ENCODE data around the gene PNMT. TPM values are rescaled to one million over a fixed set of nuclear protein-coding genes. Genes with fewer than 3 reads are reported as not detected.
A peak's percentile ranks its signal among the peaks of the same experiment; 100 is the strongest.

Gene PNMT
- total RNA-seq, 1 experiment from 2014 or later, result not detected

- DNase-seq (ENCODE audit: low spot score), result no peak
Observed at GRCh38 chr17:39669897-39670735, 1.9 kb downstream of the PNMT start.

- DNase-seq (ENCODE audit: low spot score), result no peak
Observed at GRCh38 chr17:39670746-39671145, 2.5 kb downstream of the PNMT start.

- no peak for DNase-seq (ENCODE audit: low spot score)
Observed at GRCh38 chr17:39671651-39672521, 3.6 kb downstream of the PNMT start.

- DNase-seq (ENCODE audit: low spot score), result no peak
Observed at GRCh38 chr17:39672522-39673334, 4.5 kb downstream of the PNMT start.

- DNase-seq (ENCODE audit: low spot score), result no peak
Observed at GRCh38 chr17:39673335-39674081, 5.3 kb downstream of the PNMT start.

- no peak for DNase-seq (ENCODE audit: low spot score)
Observed at GRCh38 chr17:39674179-39674578, 5.9 kb downstream of the PNMT start.

GRCh38 chr17:39674702-39675389 is 6.6 kb downstream of the PNMT start:
- no peak for DNase-seq (ENCODE audit: low spot score)

GRCh38 chr17:39675390-39676082 is 7.3 kb downstream of the PNMT start:
- DNase-seq (ENCODE audit: low spot score), result no peak

- DNase-seq (ENCODE audit: low spot score), result peak; percentile 47
Observed at GRCh38 chr17:39676198-39676819, 8.1 kb downstream of the PNMT start.

- DNase-seq (ENCODE audit: low spot score), result no peak
Observed at GRCh38 chr17:39677072-39677471, 8.8 kb downstream of the PNMT start.

- DNase-seq (ENCODE audit: low spot score), result no peak
Observed at GRCh38 chr17:39677542-39678339, 9.5 kb downstream of the PNMT start.

- DNase-seq (ENCODE audit: low spot score), result no peak
Observed at GRCh38 chr17:39678340-39679116, 10.3 kb downstream of the PNMT start.

GRCh38 chr17:39679521-39680192 is 11.4 kb downstream of the PNMT start:
- DNase-seq (ENCODE audit: low spot score), result no peak

GRCh38 chr17:39683295-39683939 is 15.2 kb downstream of the PNMT start:
- no peak for DNase-seq (ENCODE audit: low spot score)

GRCh38 chr17:39684369-39685192 is 16.3 kb downstream of the PNMT start:
- DNase-seq (ENCODE audit: low spot score), result no peak

GRCh38 chr17:39687101-39687545 is 18.9 kb downstream of the PNMT start:
- no peak for DNase-seq (ENCODE audit: low spot score)
